CD4-positive, alpha-beta T cell treated with Interferon gamma for 1 hour (primary cell): ENCODE results near the gene MED20.
A peak's percentile ranks its signal among the peaks of the same experiment; 100 is the strongest.
"Not testable (repeated sequence)": the region's sequence is repeated elsewhere in the genome, so short reads cannot be mapped to it uniquely, and the experiment has no call there.

ENCODE experiments used
- DNase-seq: peaks from one replicate; pipeline ENCODE4 v3.0.0-alpha.2; 2020

MED20 gene

GRCh38 chr6:41920921-41921711, at the start of gene MED20, which contains the start of gene BYSL:
TSS of gene MED20 (minus strand) at chr6:41921139. CDS start at chr6:41921018, 121 bp downstream.
TSS of gene BYSL (plus strand) at chr6:41921499. CDS start at chr6:41921563, 64 bp downstream.
- DNase-seq, result peak; percentile 91

GRCh38 chr6:41970436-41970846, 49.5 kb upstream of the MED20 start:
- peak; percentile 65 for DNase-seq

- DNase-seq, result no peak
Observed at GRCh38 chr6:41967312-41968287, 46.7 kb upstream of the MED20 start.

- DNase-seq, result no peak
Observed at GRCh38 chr6:41966961-41967311, 46.0 kb upstream of the MED20 start.

- no peak for DNase-seq
Observed at GRCh38 chr6:41966214-41966920, 45.4 kb upstream of the MED20 start.

- DNase-seq, result no peak
Observed at GRCh38 chr6:41965429-41966213, 44.7 kb upstream of the MED20 start.

- no peak for DNase-seq
Observed at GRCh38 chr6:41964201-41964887, 43.4 kb upstream of the MED20 start.

- no peak for DNase-seq
Observed at GRCh38 chr6:41963371-41963770, 42.4 kb upstream of the MED20 start.

- DNase-seq, result no peak
Observed at GRCh38 chr6:41960028-41960427, 39.1 kb upstream of the MED20 start.

GRCh38 chr6:41958022-41958856, 37.3 kb upstream of the MED20 start:
- no peak for DNase-seq

GRCh38 chr6:41957117-41957516, 36.2 kb upstream of the MED20 start:
- DNase-seq, result no peak

- no peak for DNase-seq
Observed at GRCh38 chr6:41955412-41955811, 34.5 kb upstream of the MED20 start.

- DNase-seq, result no peak
Observed at GRCh38 chr6:41954668-41955067, 33.7 kb upstream of the MED20 start.

- DNase-seq, result no peak
Observed at GRCh38 chr6:41947581-41948220, 26.8 kb upstream of the MED20 start.

GRCh38 chr6:41943456-41943855, 22.5 kb upstream of the MED20 start:
- no peak for DNase-seq

GRCh38 chr6:41942882-41943281, 21.9 kb upstream of the MED20 start:
- DNase-seq, result not testable (repeated sequence)

- no peak for DNase-seq
Observed at GRCh38 chr6:41942067-41942851, 21.3 kb upstream of the MED20 start.

- DNase-seq, result peak; percentile 80
Observed at GRCh38 chr6:41941280-41942066, 20.5 kb upstream of the MED20 start, which contains the start of gene CCND3. TSS of gene CCND3 (minus strand) at chr6:41941808. CDS start at chr6:41941649, 159 bp downstream.
